ENCODE measurements around the gene LSAMP. TPM values are rescaled to one million over a fixed set of nuclear protein-coding genes. Genes with fewer than 3 reads are reported as not detected.

LSAMP gene
- total RNA-seq, 1 experiment from 2014 or later = 0.90 TPM

- no peak overlapping the region for H2AFZ ChIP-seq (ENCODE audit: low read length)
- no peak for TF ChIP-seq CTCF (conservative IDR thresholded peaks at IDR 0.05)
- H3K27me3 Mint-ChIP-seq (ENCODE audit: low read depth) = no peaks in the 10 kb centered on the region
- no peak overlapping the region for H3K9ac ChIP-seq (ENCODE audit: extremely low read depth, insufficient read length, low read length)
- H3K56ac ChIP-seq (ENCODE audit: insufficient read length, low read depth, low read length) = no peak overlapping the region
- no peak overlapping the region for H3K4me3 Mint-ChIP-seq
- no peaks in the 10 kb centered on the region for H3K9me3 Mint-ChIP-seq
- H4K91ac ChIP-seq (ENCODE audit: insufficient read length, low read depth, low read length) = no peak overlapping the region
- no peak for DNase-seq
- no peaks in the 10 kb centered on the region; a peak in 1 of 7 replicates for H3K36me3 Mint-ChIP-seq (ENCODE audit: insufficient read depth in 1 of 3, low read depth in 3 of 3)
- no peaks in the 10 kb centered on the region for H3K23me2 ChIP-seq (ENCODE audit: insufficient read length, low read depth, low read length, poor library complexity, severe bottlenecking)
- no peaks in the 10 kb centered on the region for H3K9me3 ChIP-seq (ENCODE audit: control insufficient read depth, low read depth, low read length)
- no peaks in the 10 kb centered on the region for H3K27me3 ChIP-seq (ENCODE audit: insufficient read depth, low read length)
- no peak overlapping the region for H2BK12ac ChIP-seq (ENCODE audit: insufficient read length, low read depth, low read length)
- no peak overlapping the region for H2BK120ac ChIP-seq (ENCODE audit: low read depth, low read length, poor library complexity, severe bottlenecking)
- H3K4me2 ChIP-seq (ENCODE audit: insufficient read depth, insufficient read length, low read length) = no peak overlapping the region
- H3K4ac ChIP-seq (ENCODE audit: low read depth, low read length) = no peak overlapping the region
- H4K20me1 ChIP-seq (ENCODE audit: control insufficient read depth, insufficient read depth, insufficient read length) = no peaks in the 10 kb centered on the region
- H3K79me1 ChIP-seq (ENCODE audit: insufficient read depth, low read depth, low read length, poor library complexity, severe bottlenecking) = no peaks in the 10 kb centered on the region
- no peak overlapping the region for H4K8ac ChIP-seq (replicated peaks; ENCODE audit: insufficient read length, low read depth, low read length)
- H3K27ac ChIP-seq (ENCODE audit: insufficient read length, low read depth, low read length) = no peak overlapping the region
- H3T11ph ChIP-seq (ENCODE audit: low read length) = no peak overlapping the region
- H2BK15ac ChIP-seq (ENCODE audit: low read depth, low read length) = no peak overlapping the region
- H3K4me1 ChIP-seq (ENCODE audit: insufficient read depth, low read length) = peaks cover 2% of the 10 kb centered on the region; the same call in 1 of the 2 replicates
- no peak overlapping the region for H3K23ac ChIP-seq (ENCODE audit: insufficient read length, low read depth, low read length)
- H3K27ac Mint-ChIP-seq = no peak overlapping the region
- H2AK5ac ChIP-seq (ENCODE audit: insufficient read length, low read length) = no peak overlapping the region
- H3K4me1 Mint-ChIP-seq = peaks cover 10 to 15% of the 10 kb centered on the region in 2 experiments
- WGBS (ENCODE audit: extremely low coverage, insufficient read length, low lambda C conversion rate) = no CpG with 5 or more reads among the region's 1 CpG
- no peak overlapping the region for H4K5ac ChIP-seq (ENCODE audit: insufficient read length, low read depth, low read length)
- no peak overlapping the region for H3K18ac ChIP-seq (ENCODE audit: insufficient read length, low read depth, low read length)
- no peak overlapping the region for H3K14ac ChIP-seq (ENCODE audit: insufficient read depth, low read length)
- H3K79me2 ChIP-seq (ENCODE audit: insufficient read depth, low read length) = no peaks in the 10 kb centered on the region
- no peak overlapping the region for H2BK5ac ChIP-seq (ENCODE audit: insufficient read length, low read length)
- H2BK20ac ChIP-seq (ENCODE audit: low read depth, low read length, poor library complexity, severe bottlenecking) = no peak overlapping the region
These were observed 268.2 kb downstream of the LSAMP start for GRCh38 chr3:116176974-116177555.
